Endothelial cell of umbilical vein (primary cell): Measurements from ENCODE around the gene CISD3. TPM values are rescaled to one million over a fixed set of nuclear protein-coding genes. Genes with fewer than 3 reads are reported as not detected.

Source experiments
- BruUV-seq: library from RNA; stranded (reverse); fragments of 400-500 nt; replicated peaks from 2 replicates; lab custom pipeline; 2021; lab: Mats Ljungman, UMichigan
- CTCF ChIA-PET: fragments of 300-600, 350-600 bp; sonication (Branson Sonifier 250); formaldehyde crosslinking; loops from one replicate; lab custom pipeline; 2021; ENCODE audit warnings: antibody characterized with exemption, inconsistent platforms; lab: Charles Lee
- POLR2A ChIA-PET: fragments of 300-600, 350-600 bp; sonication (Branson Sonifier 250); formaldehyde crosslinking; loops from one replicate; lab custom pipeline; 2021; ENCODE audit warnings: antibody characterized with exemption, inconsistent platforms; lab: Charles Lee
- DNase-seq: peaks from one replicate; pipeline ENCODE4 v3.0.0-alpha.2; 2011; ENCODE audit warnings: low read depth, low spot score
- FAIRE-seq: peaks from 2 replicates; lab custom pipeline; 2011; peaks lifted over from hg19 to GRCh38; lab: Jason Lieb, UNC
- H2AFZ ChIP-seq: 2 replicates; pipeline ENCODE4 v1.6.0; 2012; ENCODE audit warnings: low read depth, low read length, control low read depth, inconsistent platforms
- H3K27ac ChIP-seq: 2 replicates; pipeline ENCODE4 v1.5.1; 2011; ENCODE audit warnings: low read depth, mild to moderate bottlenecking, control low read depth, low read length, moderate library complexity; ENCODE audit not compliant: insufficient read depth
- H3K27me3 ChIP-seq, 2 experiments: 2 replicates each; pipeline versions ENCODE4 v1.6.0 to v1.6.1; 2011; ENCODE audit warnings: low read length in 2 of 2, mixed read lengths in 1 of 2; ENCODE audit not compliant: control insufficient read depth in 2 of 2, insufficient read depth in 2 of 2
- H3K36me3 ChIP-seq, 2 experiments: 2 replicates in 1 of 2; 3 replicates in 1 of 2; pipeline ENCODE4 v1.5.1; 2011; ENCODE audit warnings: low read length in 2 of 2, mild to moderate bottlenecking in 1 of 2, moderate library complexity in 1 of 2; ENCODE audit not compliant: control insufficient read depth in 2 of 2, insufficient read depth in 2 of 2; ENCODE audit errors: extremely low read depth in 1 of 2
- H3K4me1 ChIP-seq: 3 replicates; pipeline ENCODE4 v1.5.1; 2011; ENCODE audit warnings: mild to moderate bottlenecking, low read length; ENCODE audit not compliant: control insufficient read depth, insufficient read depth; ENCODE audit errors: extremely low read depth
- H3K4me2 ChIP-seq: 2 replicates; pipeline ENCODE4 v1.6.1; 2011; ENCODE audit warnings: low read length, control low read depth, mixed read lengths; ENCODE audit not compliant: insufficient read depth
- H3K4me3 ChIP-seq, 3 experiments: fragments of 200-600 bp in 1 of 3; sonication (generic), shearing (Covaris generic) in 1 of 3; replicated peaks in 1 of 3; 2 replicates each; pipeline ENCODE4 v1.5.1; 2011 to 2016; ENCODE audit warnings: control low read depth in 3 of 3, low read length in 3 of 3, mild to moderate bottlenecking in 2 of 3, inconsistent platforms in 1 of 3, low read depth in 1 of 3, moderate library complexity in 1 of 3; ENCODE audit not compliant: insufficient read depth in 1 of 3
- H3K79me2 ChIP-seq: 2 replicates; pipeline ENCODE4 v1.6.0; 2012; ENCODE audit warnings: low read length, inconsistent platforms; ENCODE audit not compliant: control insufficient read depth, insufficient read depth
- H3K9ac ChIP-seq: replicated peaks from 2 replicates; pipeline ENCODE3; 2011; ENCODE audit warnings: low read length, control low read depth; ENCODE audit not compliant: insufficient read depth; ENCODE audit errors: extremely low read depth
- H3K9me1 ChIP-seq: replicated peaks from 3 replicates; pipeline ENCODE4 v1.6.0; 2011; ENCODE audit warnings: mild to moderate bottlenecking, low read length; ENCODE audit not compliant: control insufficient read depth, insufficient read depth; ENCODE audit errors: extremely low read depth
- H3K9me3 ChIP-seq: replicated peaks from 2 replicates; pipeline ENCODE4 v1.5.1; 2012; ENCODE audit warnings: low read length, inconsistent platforms; ENCODE audit not compliant: control insufficient read depth, insufficient read depth
- H4K20me1 ChIP-seq: replicated peaks from 2 replicates; pipeline ENCODE3; 2011; ENCODE audit warnings: mild to moderate bottlenecking, low read length; ENCODE audit not compliant: control insufficient read depth, insufficient read depth; ENCODE audit errors: extremely low read depth
- CTCF ChIP-seq, 2 donors: IDR thresholded peaks; 1 replicate in 1 of 2; 2 replicates in 1 of 2; pipeline ENCODE4 v1.5.1; 2011; ENCODE audit warnings: low read length in 2 of 2, mild to moderate bottlenecking in 2 of 2, moderate library complexity in 2 of 2, control low read depth in 1 of 2, inconsistent platforms in 1 of 2, low read depth in 1 of 2; ENCODE audit not compliant: insufficient read depth in 1 of 2; ENCODE audit errors: extremely low read depth in 1 of 2
- EZH2 ChIP-seq: IDR thresholded peaks from 2 replicates; pipeline ENCODE4 v1.6.1; 2012; ENCODE audit warnings: borderline replicate concordance, low read depth, mild to moderate bottlenecking, moderate library complexity, low read length, inconsistent platforms; ENCODE audit not compliant: severe bottlenecking
- FOS ChIP-seq: IDR thresholded peaks from 2 replicates; pipeline ENCODE4 v1.6.1; 2011; ENCODE audit warnings: mild to moderate bottlenecking, low read length, moderate library complexity, borderline replicate concordance; ENCODE audit not compliant: insufficient read depth
- GATA2 ChIP-seq: IDR thresholded peaks from 2 replicates; pipeline ENCODE4 v1.7.0; 2011; ENCODE audit warnings: low read depth, mild to moderate bottlenecking, moderate library complexity, mixed read lengths, low read length; ENCODE audit not compliant: insufficient read length, insufficient read depth
- JUN ChIP-seq: IDR thresholded peaks from 2 replicates; pipeline ENCODE4 v1.6.1; 2011; ENCODE audit warnings: borderline replicate concordance, low read depth; ENCODE audit not compliant: insufficient read length, insufficient read depth
- MAX ChIP-seq: IDR thresholded peaks from 2 replicates; pipeline ENCODE4 v1.6.1; 2011; ENCODE audit not compliant: insufficient read depth, insufficient read length
- MYC ChIP-seq: IDR thresholded peaks from one replicate; pipeline ENCODE4 v1.6.1; 2011; ENCODE audit warnings: mild to moderate bottlenecking, low read depth, low read length
- POLR2A ChIP-seq: IDR thresholded peaks from 2 replicates; pipeline ENCODE4 v1.6.1; 2012; ENCODE audit warnings: low read depth, mild to moderate bottlenecking, control low read depth, low read length
- POLR2AphosphoS5 ChIP-seq: IDR thresholded peaks from 2 replicates; pipeline ENCODE4 v1.6.1; 2012; ENCODE audit warnings: low read depth, mild to moderate bottlenecking, control low read depth, low read length, moderate library complexity; ENCODE audit not compliant: insufficient read depth
- dilution Hi-C: fragments of 300-500 bp; cut with MboI; formaldehyde crosslinking; loops from one replicate; pipeline ENCODE4 v1.15.0; 2019; ENCODE audit warnings: low sequenced_read_pairs; ENCODE audit not compliant: extremely low pct_ligation_motif_present
- intact Hi-C: fragments of 100-400 bp; cut with micrococcal nuclease; formaldehyde crosslinking; loops from one replicate; pipeline ENCODE4 v1.10.0; 2022
- polyA plus RNA-seq, 4 experiments: library from polyadenylated mRNA; depleted of rRNA in 3 of 4; stranded (reverse) in 3 of 4; unstranded in 1 of 4; fragments of >200 nt; gene quantifications; 2 replicates each; pipeline versions ENCODE4 v1.2.1 to v1.2.3, GENCODE V29; 2011 to 2012; ENCODE audit warnings: missing spikeins in 1 of 4
- total RNA-seq: library from RNA; stranded (reverse); gene quantifications from 2 replicates; pipeline ENCODE4 v1.2.3, GENCODE V29; 2021

CISD3 gene
- total and polyA plus RNA-seq, 2 donors (not counting 3 experiments of a cell fraction or from before 2014, with no cell fraction given): 8.7 to 23.7 TPM

DNA sequence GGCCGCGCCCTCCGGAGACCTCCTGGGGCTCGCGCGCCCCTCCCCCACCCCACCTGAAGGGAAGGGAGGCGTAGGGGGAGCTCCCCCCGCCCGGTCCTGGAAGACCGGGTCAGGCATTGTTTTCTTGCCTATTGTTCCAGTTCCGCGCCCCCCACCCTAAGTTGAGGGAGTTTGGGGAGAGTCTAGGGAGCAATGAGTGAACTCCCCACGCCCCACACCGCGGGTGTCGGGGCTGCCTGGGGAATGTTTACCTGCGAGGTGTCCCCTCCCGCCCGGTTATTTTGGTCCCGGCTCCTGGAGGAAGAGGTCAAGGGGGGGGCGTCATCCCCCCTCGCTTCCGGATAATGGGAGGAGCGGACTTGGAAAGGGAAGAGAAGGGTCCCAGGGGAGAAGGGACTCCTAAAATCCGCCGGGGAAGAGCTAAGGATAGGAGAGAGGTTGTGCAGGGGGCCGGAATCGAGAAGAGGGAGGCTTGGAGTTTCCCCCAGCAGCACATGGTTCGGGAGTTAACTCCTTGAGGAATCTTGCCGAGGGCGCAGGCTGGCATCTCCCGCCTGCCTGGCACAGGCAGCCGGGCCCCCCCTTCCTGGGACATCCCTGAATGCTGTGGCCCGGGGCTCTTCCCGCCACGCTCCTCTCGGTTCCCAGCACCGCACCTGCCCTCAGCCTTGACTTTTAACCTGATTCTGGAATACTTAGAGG, 24.2 kb upstream of the CISD3 start:
- Histone ChIP-seq H3K36me3 (peaks cover 0 to 14% of the 10 kb centered on the region in 2 experiments), H3K9me1 (no peaks in the 10 kb centered on the region), H2AFZ (peak overlapping the region; percentile 26), H3K4me3 (peak overlapping the region; percentile 51 to 87 (median 81)), H3K9ac (peak overlapping the region; percentile 50), H3K27ac (no peak overlapping the region), H3K4me2 (peak overlapping the region; percentile 62), H3K4me1 (peaks cover 40% of the 10 kb centered on the region), H4K20me1 (no peaks in the 10 kb centered on the region), H3K27me3 (no peaks in the 10 kb centered on the region), H3K79me2 (peaks cover 16% of the 10 kb centered on the region), H3K9me3 (no peaks in the 10 kb centered on the region)
- dilution Hi-C loops: no loop called here
- no peak for TF ChIP-seq FOS
- no peak for TF ChIP-seq GATA2
- no peak for TF ChIP-seq POLR2AphosphoS5
- no peak for TF ChIP-seq MYC
- TF ChIP-seq JUN: no peak
- peak; percentile 25 for TF ChIP-seq MAX
- TF ChIP-seq POLR2A: no peak
- no peak for TF ChIP-seq CTCF (IDR thresholded peaks at IDR 0.05; ENCODE audit: extremely low read depth in 1 of 2, insufficient read depth in 1 of 2, low read depth in 1 of 2, low read length in 2 of 2)
- TF ChIP-seq EZH2: no peak
- BruUV-seq: no TSS peak
- CTCF ChIA-PET: interaction anchor here (1.0 to 3.8 kb wide), 8 partner anchors 9 to 31 kb away, joined by 3 to 39 read pairs (median 6); partner anchors contain the start of gene CISD3
- intact Hi-C loops: loop anchor here (1.0 kb wide), 1 partner anchor 29 kb away; no protein-coding TSS in a partner anchor
- POLR2A ChIA-PET: interaction anchor here (0.7 to 1.5 kb wide), 2 partner anchors 18 to 29 kb away, joined by 3 to 5 read pairs; no protein-coding TSS in a partner anchor
- peak; percentile 24 for DNase-seq
- no peak for FAIRE-seq
